K562 (cell line): ENCODE data around the gene CORT. TPM values are rescaled to one million over a fixed set of nuclear protein-coding genes. Genes with fewer than 3 reads are reported as not detected.

ENCODE experiments used
- ATAC-seq: fragments of 200-7000 bp; cut with Tn5 transposase; 3 replicates; pipeline ENCODE4 v1.9.1; 2020; ENCODE audit warnings: moderate library complexity
- BruUV-seq: library from RNA; stranded (reverse); fragments of 400-500 nt; replicated peaks from 2 replicates; lab custom pipeline; 2021; lab: Mats Ljungman, UMichigan
- CTCF ChIA-PET: fragments of 300-600 bp; formaldehyde crosslinking; extraction: SDS; loops from one replicate; lab custom pipeline; 2021; ENCODE audit warnings: low intra/inter-chr PET ratio; lab: Yijun Ruan, JAX
- POLR2A ChIA-PET: fragments of 300-600, 350-650 bp; sonication (Branson Sonifier 250); formaldehyde crosslinking; extraction: SDS; loops from one replicate; lab custom pipeline; 2021; ENCODE audit warnings: antibody characterized with exemption, inconsistent platforms; lab: Yijun Ruan, JAX
- DNase-seq, 4 experiments: peaks; one replicate each; pipeline versions ENCODE4 v3.0.0 to v3.0.0-alpha.2; 2011 to 2018; ENCODE audit warnings: low spot score in 3 of 4, mixed read lengths in 3 of 4; ENCODE audit errors: extremely low read depth in 1 of 4
- FAIRE-seq: peaks from 2 replicates; lab custom pipeline; 2011; peaks lifted over from hg19 to GRCh38; lab: Jason Lieb, UNC
- H2AFZ ChIP-seq: 2 replicates; pipeline ENCODE4 v1.6.0; 2011; ENCODE audit warnings: low read depth, low read length, control low read depth, inconsistent platforms
- H3K27ac ChIP-seq: fragments of 200-600 bp; 3 replicates; pipeline ENCODE4 v1.8.0; 2011; ENCODE audit warnings: low read depth, mild to moderate bottlenecking, control low read depth, inconsistent platforms, low read length, moderate library complexity, mixed read lengths; ENCODE audit errors: extremely low read depth
- H3K27me3 ChIP-seq, 2 experiments: fragments of 300-600 bp in 1 of 2; 2 replicates in 1 of 2; 3 replicates in 1 of 2; pipeline versions ENCODE4 v1.6.0 to v1.8.0; 2011; ENCODE audit warnings: inconsistent platforms in 2 of 2, low read length in 2 of 2, mild to moderate bottlenecking in 1 of 2, mixed read lengths in 1 of 2, moderate library complexity in 1 of 2; ENCODE audit not compliant: control insufficient read depth in 2 of 2, insufficient read depth in 2 of 2
- H3K36me3 ChIP-seq: fragments of 300-600 bp; 3 replicates; pipeline ENCODE4 v1.8.0; 2011; ENCODE audit warnings: mild to moderate bottlenecking, low read length, inconsistent platforms; ENCODE audit not compliant: control insufficient read depth, insufficient read depth
- H3K4me1 ChIP-seq, 2 experiments: fragments of 200-600 bp in 1 of 2; replicated peaks in 1 of 2; 2 replicates in 1 of 2; 3 replicates in 1 of 2; pipeline versions ENCODE4 v1.5.1 to v1.8.0; 2011; ENCODE audit warnings: inconsistent platforms in 2 of 2, low read length in 2 of 2, mild to moderate bottlenecking in 1 of 2, mixed read lengths in 1 of 2, moderate library complexity in 1 of 2; ENCODE audit not compliant: control insufficient read depth in 2 of 2, insufficient read depth in 2 of 2
- H3K4me2 ChIP-seq: 2 replicates; pipeline ENCODE4 v1.6.1; 2011; ENCODE audit warnings: low read length, control low read depth, inconsistent platforms, mixed read lengths; ENCODE audit not compliant: insufficient read depth
- H3K4me3 ChIP-seq: fragments of 200-600 bp; sonication (generic), shearing (Covaris generic); 2 replicates; pipeline ENCODE4 v1.5.1; 2016; ENCODE audit warnings: control low read depth, inconsistent platforms
- H3K79me2 ChIP-seq: fragments of 200-600 bp; 3 replicates; pipeline ENCODE4 v1.8.0; 2011; ENCODE audit warnings: low read length, inconsistent platforms; ENCODE audit not compliant: control insufficient read depth, insufficient read depth
- H3K9ac ChIP-seq, 2 experiments: 2 replicates each; pipeline versions ENCODE4 v1.6.0 to v1.6.1; 2011; ENCODE audit warnings: low read depth in 2 of 2, low read length in 2 of 2, control low read depth in 1 of 2, inconsistent platforms in 1 of 2, mild to moderate bottlenecking in 1 of 2, mixed read lengths in 1 of 2; ENCODE audit not compliant: insufficient read depth in 1 of 2
- H3K9me1 ChIP-seq: one replicate; pipeline ENCODE4 v1.6.0; 2011; ENCODE audit warnings: inconsistent platforms, mild to moderate bottlenecking, low read length, moderate library complexity; ENCODE audit not compliant: control insufficient read depth, insufficient read depth
- H3K9me3 ChIP-seq: replicated peaks from 2 replicates; pipeline ENCODE4 v1.5.1; 2011; ENCODE audit warnings: low read depth, low read length, inconsistent platforms; ENCODE audit not compliant: control insufficient read depth, insufficient read depth
- H4K20me1 ChIP-seq: replicated peaks from 2 replicates; pipeline ENCODE4 v1.6.1; 2011; ENCODE audit warnings: low read length, inconsistent platforms, mixed read lengths; ENCODE audit not compliant: control insufficient read depth, insufficient read depth
- CREM ChIP-seq: IDR thresholded peaks from 2 replicates; pipeline ENCODE4 v1.6.1; 2014; ENCODE audit warnings: antibody characterized with exemption, low read depth
- IFI16 ChIP-seq: fragments of 250-450 bp; sonication (Bioruptor Pico); IDR thresholded peaks from 2 replicates; pipeline ENCODE4 v2.1.2; 2022; ENCODE audit warnings: mild to moderate bottlenecking, inconsistent platforms
- MITF ChIP-seq: IDR thresholded peaks from 2 replicates; pipeline ENCODE4 v1.6.1; 2014; ENCODE audit warnings: antibody characterized with exemption
- NR3C1 ChIP-seq: sonication (generic); formaldehyde crosslinking; IDR thresholded peaks from 2 replicates; pipeline ENCODE4 v1.8.1; 2022; ENCODE audit warnings: missing genetic modification reagents
- PHF20 ChIP-seq: fragments of 450-650 bp; IDR thresholded peaks from 2 replicates; pipeline ENCODE4 v1.6.1; 2018; ENCODE audit not compliant: partially characterized antibody
- RREB1 ChIP-seq: fragments of 250-450 bp; sonication (Bioruptor Pico); IDR thresholded peaks from 2 replicates; pipeline ENCODE4 v1.4.0; 2020
- SRSF9 ChIP-seq: fragments of 200-400 bp; formaldehyde crosslinking; IDR thresholded peaks from 2 replicates; pipeline ENCODE4 v1.6.1; 2017; ENCODE audit warnings: low read depth, low read length, borderline replicate concordance
- TEAD4 ChIP-seq, 2 experiments: sonication (generic) in 1 of 2; formaldehyde crosslinking in 1 of 2; IDR thresholded peaks; 2 replicates each; pipeline versions ENCODE4 v1.6.1 to v1.8.0; 2012 to 2022; ENCODE audit warnings: borderline replicate concordance in 1 of 2, inconsistent platforms in 1 of 2, low read length in 1 of 2, mild to moderate bottlenecking in 1 of 2, missing genetic modification reagents in 1 of 2
- ZNF311 ChIP-seq: fragments of 250-450 bp; sonication (Bioruptor Pico); IDR thresholded peaks from 2 replicates; pipeline ENCODE4 v1.4.0; 2020; ENCODE audit warnings: mild to moderate bottlenecking, moderate library complexity
- ZNF507 ChIP-seq: conservative IDR thresholded peaks from 2 replicates; pipeline ENCODE4 v1.6.1; 2017; ENCODE audit warnings: missing genetic modification characterization, missing compliant biosample characterization
- ZNF583 ChIP-seq: fragments of 250-450 bp; sonication (Bioruptor Pico); IDR thresholded peaks from 2 replicates; pipeline ENCODE4 v1.4.0; 2020
- ZNF695 ChIP-seq: fragments of 450-650 bp; formaldehyde crosslinking; IDR thresholded peaks from 2 replicates; pipeline ENCODE4 v1.4.0; 2020; ENCODE audit warnings: mild to moderate bottlenecking, moderate library complexity
- ZSCAN29 ChIP-seq: fragments of 450-650 bp; IDR thresholded peaks from 2 replicates; pipeline ENCODE4 v1.6.1; 2017
- WGBS: fragments of 100-300 bp; shearing (Covaris generic); methylation state at CpG from one replicate; pipeline ENCODE4 v1.1.6; 2016; ENCODE audit warnings: low coverage, mixed read lengths; ENCODE audit not compliant: insufficient coverage; ENCODE audit errors: missing lambda C conversion rate; 5-methylcytosine and 5-hydroxymethylcytosine counted together
- in situ Hi-C: fragments of 300-500 bp; cut with MboI; formaldehyde crosslinking; loops from 4 replicates; pipeline ENCODE4 v1.15.0; 2018; ENCODE audit warnings: inconsistent platforms, mixed read lengths
- intact Hi-C: fragments of 100-400 bp; cut with micrococcal nuclease; formaldehyde crosslinking; loops from 2 replicates; pipeline ENCODE4 v1.14.2; 2022
- polyA plus RNA-seq, 8 experiments: library from polyadenylated mRNA; depleted of rRNA in 4 of 8; stranded (reverse) in 5 of 8; unstranded in 3 of 8; fragments of >200 nt; fragmentation: Nextera tagmentation in 2 of 8; fragmentation: Illumina TruSeq in 1 of 8; extraction: Ambion mirVana in 2 of 8; extraction: Trizol in 1 of 8; gene quantifications; 2 replicates each; pipeline versions ENCODE4 v1.2.1 to v1.2.3, GENCODE V29; 2011 to 2014; ENCODE audit warnings: inconsistent platforms in 1 of 8, missing spikeins in 1 of 8
- total RNA-seq, 7 experiments: library from RNA; depleted of rRNA in 6 of 7; stranded (reverse); fragments of >200 nt in 6 of 7; fragmentation: Illumina TruSeq in 2 of 7; extraction: Trizol in 2 of 7; gene quantifications; 2 replicates each; pipeline versions ENCODE4 v1.2.1 to v1.2.3, GENCODE V29; 2011 to 2021; ENCODE audit warnings: low replicate concordance in 1 of 7
- TF ChIP-seq, protein P1 (sequence below), 2 experiments: fragments of 450-650 bp in 1 of 2; sonication (generic) in 1 of 2; formaldehyde crosslinking in 1 of 2; IDR thresholded peaks in 1 of 2; conservative IDR thresholded peaks in 1 of 2; 2 replicates each; pipeline versions ENCODE4 v1.6.1 to v1.8.1; 2016 to 2023; ENCODE audit warnings: mild to moderate bottlenecking in 2 of 2, moderate library complexity in 2 of 2, inconsistent platforms in 1 of 2, missing genetic modification reagents in 1 of 2

Gene CORT
- total and polyA plus RNA-seq, 9 of the 15 experiments (the other 6 are each of a cell fraction or from before 2014, with no cell fraction given), result 0.08 to 0.54 (median 0.13) TPM; not detected in 5

DNA sequence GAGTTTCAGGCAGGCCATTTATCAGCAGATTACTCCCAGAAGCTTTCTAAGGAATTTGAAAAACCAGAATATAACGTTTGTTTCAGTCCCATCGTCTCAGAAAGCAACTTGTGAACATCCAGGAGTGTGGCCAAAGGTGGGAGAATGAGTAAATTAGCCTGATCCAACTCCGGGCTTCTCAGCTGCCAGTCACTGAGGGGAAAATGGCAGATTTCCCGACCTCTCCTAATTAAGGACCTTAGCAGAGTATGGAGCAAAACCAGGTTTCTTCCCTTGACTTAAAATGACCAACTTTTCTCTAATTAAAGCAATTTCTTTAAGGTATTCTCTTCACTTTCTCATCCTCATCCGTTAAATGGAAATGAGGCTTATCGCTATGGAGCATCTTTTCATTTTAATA is 1.0 kb downstream of the CORT start:
- no peak overlapping the region for H3K9ac ChIP-seq
- DNase-seq, result no peak
- no peak for FAIRE-seq
- H3K4me1 ChIP-seq, result peaks cover 0 to 7% of the 10 kb centered on the region in 2 experiments; a peak in 1 of 5 replicates
- in situ Hi-C loops (no loop called here), intact Hi-C loops (no loop called here)
- H3K79me2 ChIP-seq, result no peaks in the 10 kb centered on the region
- H3K36me3 ChIP-seq, result no peaks in the 10 kb centered on the region; the same call in 2 of the 3 replicates
- no peak for ATAC-seq
- no peaks in the 10 kb centered on the region; the same call in 1 of the 2 replicates for H3K9me3 ChIP-seq
- BruUV-seq, result no TSS peak
- POLR2A ChIA-PET, result interaction anchor here (2.9 kb wide), 1 partner anchor 17 kb away, joined by 9 read pairs; no protein-coding TSS in a partner anchor
- CTCF ChIA-PET, result no interaction called here
- no peaks in the 10 kb centered on the region for H3K27me3 ChIP-seq
- WGBS, result 39% methylated on average over 6 of the region's 6 CpGs
- H3K4me2 ChIP-seq, result no peak overlapping the region
- H3K27ac ChIP-seq, result no peak overlapping the region
- H3K9me1 ChIP-seq, result no peaks in the 10 kb centered on the region
- H2AFZ ChIP-seq, result no peak overlapping the region
- H4K20me1 ChIP-seq, result no peaks in the 10 kb centered on the region
- H3K4me3 ChIP-seq, result no peak overlapping the region
- TF ChIP-seq NR3C1 (CRISPR knock-in tag) (no peak), ZSCAN29 (no peak), PHF20 (no peak), RREB1 (CRISPR knock-in tag) (no peak), ZNF507 (no peak), ZNF583 (no peak), ZNF695 (CRISPR knock-in tag) (no peak), CREM (no peak), ZNF311 (CRISPR knock-in tag) (no peak), TEAD4 (IDR thresholded peaks at IDR 0.05; ENCODE audit: low read length) (no peak), TEAD4 (CRISPR knock-in tag; IDR thresholded peaks at IDR 0.05; ENCODE audit: borderline replicate concordance) (no peak), SRSF9 (no peak), IFI16 (CRISPR knock-in tag) (no peak), MITF (no peak)
- TF ChIP-seq, protein P1, sequence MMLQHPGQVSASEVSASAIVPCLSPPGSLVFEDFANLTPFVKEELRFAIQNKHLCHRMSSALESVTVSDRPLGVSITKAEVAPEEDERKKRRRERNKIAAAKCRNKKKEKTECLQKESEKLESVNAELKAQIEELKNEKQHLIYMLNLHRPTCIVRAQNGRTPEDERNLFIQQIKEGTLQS (IDR thresholded peaks at IDR 0.05), result no peak
- TF ChIP-seq, protein P1 (CRISPR knock-in tag; conservative IDR thresholded peaks at IDR 0.05), result no peak
